Germinal center (tissue), 1 donor: ENCODE results near the gene DLX4.

Experiments
- DNase-seq: peaks from one replicate; pipeline ENCODE4 v3.0.0; 2012; ENCODE audit warnings: mixed read lengths, low spot score

DLX4 gene

DNA sequence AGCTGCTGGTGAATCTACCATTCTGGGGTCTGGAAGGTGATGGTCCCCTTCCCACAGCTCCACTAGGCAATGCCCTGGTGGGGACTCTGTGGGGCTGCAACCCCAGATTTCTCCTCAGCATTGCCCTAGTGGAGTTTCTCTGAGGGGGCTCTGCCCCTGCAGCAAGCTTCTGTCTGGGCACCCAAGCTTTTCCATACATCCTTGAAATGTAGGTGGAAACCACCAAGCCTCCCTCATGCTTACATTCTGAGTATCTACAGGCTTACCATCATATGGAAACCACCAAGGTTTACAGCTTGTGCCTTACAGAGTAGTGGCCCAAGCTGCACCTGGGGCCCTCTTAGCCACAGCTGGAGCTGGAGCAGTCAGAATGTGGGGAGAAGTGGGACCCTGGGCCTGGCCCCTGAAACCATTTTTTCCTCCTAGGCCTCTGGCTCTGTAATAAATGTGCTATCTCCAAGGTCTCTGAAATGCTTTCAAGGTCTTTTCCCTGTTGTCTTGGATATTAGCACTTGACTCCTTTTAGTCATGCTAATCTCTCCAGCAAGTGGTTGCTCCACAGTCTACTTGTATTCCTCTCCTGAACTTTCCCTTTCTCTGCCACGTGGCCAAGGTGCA lies 45.6 kb downstream of the DLX4 start:
- DNase-seq = no peak

DNA sequence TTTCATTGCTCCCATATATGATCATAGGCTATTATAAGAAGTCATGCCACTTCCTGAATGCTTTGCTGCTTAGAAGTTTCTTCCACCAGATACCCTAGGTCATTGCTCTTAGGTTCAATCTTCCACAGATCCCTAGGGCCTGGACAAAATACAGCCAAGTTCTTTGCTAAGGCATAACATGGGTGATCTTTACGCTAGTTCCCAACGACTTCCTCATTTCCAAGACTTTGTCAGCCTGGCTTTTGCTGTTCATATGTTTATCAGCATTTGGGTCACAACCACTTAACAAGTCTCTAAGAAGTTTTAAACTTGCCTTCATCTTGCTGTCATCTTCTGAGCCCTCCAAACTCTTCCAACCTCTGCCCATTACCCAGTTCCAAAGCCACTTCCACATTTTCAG lies 46.2 kb downstream of the DLX4 start:
- DNase-seq = no peak

DNA sequence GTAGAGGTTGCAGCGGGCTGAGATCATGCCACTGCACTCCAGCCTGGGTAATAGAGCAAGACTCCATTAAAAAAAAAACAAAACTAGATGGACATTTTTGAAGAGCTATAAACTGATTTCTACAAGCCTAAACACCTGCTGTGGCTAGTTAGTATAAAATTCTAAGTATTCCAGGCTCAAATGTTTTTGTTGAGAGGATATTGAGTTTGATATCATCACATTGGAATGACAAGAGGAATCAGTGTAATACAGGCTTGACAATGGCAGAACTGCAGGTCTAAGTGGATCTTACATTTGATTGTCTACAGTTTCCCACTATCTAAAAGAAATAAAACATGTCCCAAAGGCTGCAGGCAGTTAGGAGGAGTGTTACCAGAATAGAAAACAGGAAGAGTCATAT lies 49.9 kb downstream of the DLX4 start:
- DNase-seq = no peak

DNA sequence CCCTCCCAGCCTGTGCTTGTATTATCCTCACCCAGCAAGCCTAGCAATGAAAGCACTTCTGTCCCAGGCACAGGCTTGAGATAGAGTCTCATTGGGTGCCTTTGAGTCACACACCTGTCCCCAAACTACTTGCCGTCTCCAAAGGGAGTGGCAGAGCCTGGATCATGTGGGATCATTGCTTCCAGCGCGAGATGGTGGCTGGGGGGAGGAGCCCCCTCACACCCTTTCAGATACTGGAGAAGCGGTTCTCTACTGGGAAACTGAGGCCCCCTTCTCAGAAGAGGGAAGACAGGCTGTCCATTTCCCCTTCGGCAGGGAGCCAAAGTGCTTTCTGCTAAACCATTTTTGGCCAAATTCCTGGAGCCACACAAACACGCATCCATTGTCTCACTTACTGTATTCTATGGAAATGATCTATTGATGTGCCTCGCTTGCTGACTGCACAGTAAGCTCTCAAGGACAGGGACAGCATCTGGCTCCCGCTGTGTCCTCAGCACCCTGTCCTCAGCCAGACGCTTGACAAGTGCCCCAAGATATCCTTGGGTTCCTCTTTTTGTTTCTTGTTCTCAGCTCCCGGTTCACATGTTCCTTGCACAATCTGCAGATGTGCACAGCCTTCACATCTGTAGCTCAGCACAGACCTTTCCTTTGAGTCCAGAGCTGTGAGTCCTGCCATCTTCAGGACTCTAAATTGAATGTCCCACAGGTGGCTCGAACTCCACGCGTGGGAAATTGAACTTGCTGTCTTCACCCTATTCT lies 52.0 kb downstream of the DLX4 start:
- no peak for DNase-seq

DNA sequence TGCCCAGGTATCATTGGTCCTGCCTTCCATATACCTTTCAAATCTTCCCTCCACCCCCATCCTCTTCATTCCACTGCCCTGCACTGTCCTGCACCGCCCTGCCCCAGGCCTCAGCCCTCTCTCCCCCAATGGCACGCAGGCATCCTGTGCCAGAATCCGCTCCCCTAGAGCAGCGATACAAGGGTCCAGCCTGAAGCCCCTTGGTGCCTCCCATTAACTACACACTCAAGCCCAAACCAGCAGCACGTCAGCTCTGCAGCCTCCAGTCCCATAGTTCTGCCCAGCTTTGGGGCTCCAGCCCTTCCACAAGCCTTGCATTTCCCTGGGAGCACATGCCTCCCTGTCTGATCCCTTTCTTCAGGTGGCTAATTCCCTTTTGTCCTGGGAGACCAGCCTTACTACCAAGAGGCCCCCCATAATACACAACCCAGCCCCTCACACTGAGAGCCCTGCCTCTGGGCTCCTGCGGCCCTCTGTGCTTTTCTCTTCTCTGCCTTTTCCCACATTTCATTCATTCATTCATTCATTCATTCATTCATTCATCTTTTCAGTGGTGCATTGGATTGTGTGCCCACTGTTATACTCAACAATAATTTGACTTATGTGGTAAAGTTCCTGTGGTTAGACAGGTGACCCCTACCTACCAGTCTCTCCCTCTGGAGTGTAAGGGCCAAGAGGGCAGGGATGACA lies 52.8 kb downstream of the DLX4 start:
- DNase-seq = no peak

DNA sequence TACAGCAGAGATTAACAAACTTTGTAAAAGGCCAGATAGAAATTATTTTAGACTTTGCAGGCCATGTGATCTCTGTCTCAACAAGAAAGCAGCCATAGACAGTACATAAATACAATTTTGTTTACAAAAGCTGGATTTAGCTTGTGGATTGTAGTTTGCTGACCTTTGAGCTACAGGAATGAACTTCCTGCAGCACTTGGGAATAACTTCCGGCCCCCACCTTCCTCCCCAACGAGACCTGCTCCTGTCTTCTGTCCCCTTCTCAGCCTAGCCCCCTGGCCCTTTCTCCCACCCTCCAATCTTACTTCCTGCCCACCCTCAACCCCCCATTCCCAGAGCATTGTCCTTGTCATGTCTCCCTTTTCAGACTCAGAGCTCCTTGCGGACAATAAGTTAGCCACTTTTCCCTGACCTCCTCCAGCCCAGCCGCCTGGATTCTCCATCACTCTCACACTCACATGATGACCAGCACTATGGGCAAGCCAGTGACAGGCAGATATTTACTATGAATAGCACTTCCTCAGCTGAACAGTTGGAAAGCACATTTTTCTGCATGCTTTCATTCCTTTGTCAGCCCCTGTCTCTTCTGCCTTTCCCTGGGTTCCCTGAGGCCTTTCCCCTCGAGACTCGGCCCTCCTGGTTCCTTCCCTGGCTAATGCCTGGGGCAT lies 53.6 kb downstream of the DLX4 start:
- DNase-seq = no peak

DNA sequence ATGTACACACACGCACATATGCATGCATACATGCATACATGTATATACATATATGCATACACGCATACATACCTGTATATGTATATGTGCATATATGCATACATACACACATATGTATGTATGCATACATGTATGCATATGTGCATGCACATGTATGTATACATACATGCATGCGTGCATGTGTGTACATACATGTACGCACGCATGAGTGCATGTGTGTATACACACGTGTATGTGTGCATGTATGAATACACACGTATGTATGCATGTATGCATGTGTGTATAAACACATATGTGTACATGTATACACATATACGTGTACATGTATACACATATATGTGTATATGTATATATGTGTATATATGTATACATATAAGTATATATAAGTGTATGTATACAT lies 54.5 kb downstream of the DLX4 start:
- DNase-seq = no peak
